WTC11 (cell line): Measurements from ENCODE around the gene DLG5. TPM values are rescaled to one million over a fixed set of nuclear protein-coding genes. Genes with fewer than 3 reads are reported as not detected.

Source experiments
- ATAC-seq: fragments of 200-7000 bp; cut with Tn5 transposase; 2 replicates; pipeline ENCODE4 v1.10.0; 2021; ENCODE audit warnings: mild to moderate bottlenecking, moderate library complexity
- CTCF ChIA-PET: fragments of 300-600 bp; sonication (Branson Sonifier 250); formaldehyde crosslinking; loops from one replicate; lab custom pipeline; 2021; ENCODE audit warnings: antibody characterized with exemption; lab: Charles Lee
- POLR2A ChIA-PET: fragments of 350-600 bp; sonication (Branson Sonifier 250); formaldehyde crosslinking; loops from one replicate; lab custom pipeline; 2021; ENCODE audit warnings: antibody characterized with exemption; lab: Charles Lee
- DNase-seq: peaks from one replicate; pipeline ENCODE4 v3.0.0; 2021; ENCODE audit warnings: low spot score
- H3K27ac Mint-ChIP-seq: 2 replicates; pipeline ENCODE4 v1.8.0; 2021; ENCODE audit warnings: mixed read lengths
- H3K27me3 Mint-ChIP-seq: 2 replicates; pipeline ENCODE4 v1.8.0; 2021; ENCODE audit warnings: low read depth, mild to moderate bottlenecking, moderate library complexity, mixed read lengths
- H3K36me3 Mint-ChIP-seq: 2 replicates; pipeline ENCODE4 v1.8.0; 2021; ENCODE audit warnings: mixed read lengths
- H3K4me1 Mint-ChIP-seq: 2 replicates; pipeline ENCODE4 v1.8.0; 2022; ENCODE audit warnings: mixed read lengths
- H3K4me3 Mint-ChIP-seq: 2 replicates; pipeline ENCODE4 v1.8.0; 2021; ENCODE audit warnings: mild to moderate bottlenecking, moderate library complexity, mixed read lengths
- H3K9me3 Mint-ChIP-seq: 2 replicates; pipeline ENCODE4 v1.8.0; 2021; ENCODE audit warnings: mixed read lengths
- AFF4 ChIP-seq: sonication (generic); formaldehyde crosslinking; IDR thresholded peaks from 2 replicates; pipeline ENCODE4 v1.8.1; 2023; ENCODE audit warnings: mild to moderate bottlenecking, missing genetic modification reagents, borderline replicate concordance
- ATF3 ChIP-seq: sonication (generic); formaldehyde crosslinking; conservative IDR thresholded peaks from 2 replicates; pipeline ENCODE4 v1.8.1; 2022; ENCODE audit warnings: mild to moderate bottlenecking, missing genetic modification reagents
- ATF6 ChIP-seq: sonication (generic); formaldehyde crosslinking; IDR thresholded peaks from 2 replicates; pipeline ENCODE4 v1.8.1; 2023; ENCODE audit warnings: mild to moderate bottlenecking, missing genetic modification reagents
- E2F1 ChIP-seq: sonication (generic); formaldehyde crosslinking; IDR thresholded peaks from 2 replicates; pipeline ENCODE4 v1.8.0; 2022; ENCODE audit warnings: mild to moderate bottlenecking, missing genetic modification reagents
- EMX1 ChIP-seq: fragments of 250-450 bp; sonication (Bioruptor Pico); IDR thresholded peaks from 2 replicates; pipeline ENCODE4 v1.8.0; 2021; ENCODE audit warnings: mild to moderate bottlenecking
- FOXJ3 ChIP-seq: sonication (generic); formaldehyde crosslinking; IDR thresholded peaks from 2 replicates; pipeline ENCODE4 v1.9.0; 2021; ENCODE audit warnings: missing genetic modification reagents, mild to moderate bottlenecking, borderline replicate concordance
- GRHL2 ChIP-seq: fragments of 250-450 bp; sonication (Bioruptor Pico); IDR thresholded peaks from 2 replicates; pipeline ENCODE4 v1.8.0; 2022; ENCODE audit warnings: mild to moderate bottlenecking, moderate library complexity; ENCODE audit not compliant: insufficient replicate concordance, severe bottlenecking
- GTF2I ChIP-seq: fragments of 250-450 bp; sonication (Bioruptor Pico); conservative IDR thresholded peaks from 2 replicates; pipeline ENCODE4 v1.4.0; 2021; ENCODE audit warnings: mild to moderate bottlenecking
- HMGA2 ChIP-seq: fragments of 250-450 bp; sonication (Bioruptor Pico); IDR thresholded peaks from 2 replicates; pipeline ENCODE4 v1.4.0; 2021; ENCODE audit warnings: mild to moderate bottlenecking, moderate library complexity
- JUN ChIP-seq: sonication (generic); formaldehyde crosslinking; IDR thresholded peaks from 2 replicates; pipeline ENCODE4 v1.8.0; 2023; ENCODE audit warnings: mild to moderate bottlenecking, missing genetic modification reagents
- MAX ChIP-seq: sonication (generic); formaldehyde crosslinking; IDR thresholded peaks from 2 replicates; pipeline ENCODE4 v1.8.0; 2022; ENCODE audit warnings: mild to moderate bottlenecking, missing genetic modification reagents
- MXD4 ChIP-seq: fragments of 250-450 bp; sonication (Bioruptor Pico); IDR thresholded peaks from 2 replicates; pipeline ENCODE4 v1.8.0; 2021; ENCODE audit warnings: mild to moderate bottlenecking, moderate library complexity, borderline replicate concordance
- NFE2L1 ChIP-seq: sonication (generic); formaldehyde crosslinking; IDR thresholded peaks from 2 replicates; pipeline ENCODE4 v1.8.1; 2023; ENCODE audit warnings: missing genetic modification reagents
- NR3C1 ChIP-seq: sonication (generic); formaldehyde crosslinking; conservative IDR thresholded peaks from 2 replicates; pipeline ENCODE4 v1.8.1; 2023; ENCODE audit warnings: low read depth, mild to moderate bottlenecking, missing genetic modification reagents
- PRRX2 ChIP-seq: fragments of 250-450 bp; sonication (Bioruptor Pico); IDR thresholded peaks from 2 replicates; pipeline ENCODE4 v1.8.0; 2021; ENCODE audit warnings: mild to moderate bottlenecking
- SP1 ChIP-seq: sonication (generic); formaldehyde crosslinking; conservative IDR thresholded peaks from 2 replicates; pipeline ENCODE4 v1.8.1; 2022; ENCODE audit warnings: missing genetic modification reagents
- TEAD1 ChIP-seq: sonication (generic); formaldehyde crosslinking; IDR thresholded peaks from 2 replicates; pipeline ENCODE4 v1.8.0; 2022; ENCODE audit warnings: mild to moderate bottlenecking, missing genetic modification reagents
- USF2 ChIP-seq: sonication (generic); formaldehyde crosslinking; IDR thresholded peaks from 2 replicates; pipeline ENCODE4 v1.8.1; 2023; ENCODE audit warnings: mild to moderate bottlenecking, missing genetic modification reagents, moderate library complexity
- ZBTB21 ChIP-seq: sonication (generic); formaldehyde crosslinking; IDR thresholded peaks from 2 replicates; pipeline ENCODE4 v1.8.1; 2023; ENCODE audit warnings: mild to moderate bottlenecking, missing genetic modification reagents, borderline replicate concordance
- ZNF121 ChIP-seq: sonication (generic); formaldehyde crosslinking; IDR thresholded peaks from 2 replicates; pipeline ENCODE4 v1.8.0; 2023; ENCODE audit warnings: missing genetic modification reagents
- ZNF138 ChIP-seq: sonication (generic); formaldehyde crosslinking; conservative IDR thresholded peaks from 2 replicates; pipeline ENCODE4 v1.8.1; 2022; ENCODE audit warnings: mild to moderate bottlenecking, moderate library complexity, missing genetic modification reagents
- ZNF263 ChIP-seq: sonication (generic); formaldehyde crosslinking; IDR thresholded peaks from 2 replicates; pipeline ENCODE4 v1.8.1; 2022; ENCODE audit warnings: low read depth, mild to moderate bottlenecking, moderate library complexity, missing genetic modification reagents
- ZNF281 ChIP-seq: sonication (generic); formaldehyde crosslinking; IDR thresholded peaks from 2 replicates; pipeline ENCODE4 v1.8.0; 2023; ENCODE audit warnings: mild to moderate bottlenecking, missing genetic modification reagents
- ZNF317 ChIP-seq: sonication (generic); formaldehyde crosslinking; IDR thresholded peaks from 2 replicates; pipeline ENCODE4 v1.8.1; 2023; ENCODE audit warnings: low read depth, mild to moderate bottlenecking, moderate library complexity, missing genetic modification reagents, borderline replicate concordance
- ZNF423 ChIP-seq: fragments of 250-450 bp; sonication (Bioruptor Pico); IDR thresholded peaks from 2 replicates; pipeline ENCODE4 v2.1.2; 2022; ENCODE audit warnings: mild to moderate bottlenecking, moderate library complexity
- ZNF512 ChIP-seq: sonication (generic); formaldehyde crosslinking; IDR thresholded peaks from 2 replicates; pipeline ENCODE4 v1.8.1; 2022; ENCODE audit warnings: missing genetic modification reagents, borderline replicate concordance
- total RNA-seq: library from RNA; stranded (reverse); gene quantifications from 3 replicates; pipeline ENCODE4 v1.2.3, GENCODE V29; 2021

The DLG5 gene
- total RNA-seq, 1 experiment from 2014 or later: 65.5 TPM

GRCh38 chr10:77949167-77949566, 22.6 kb upstream of the DLG5 start:
- POLR2A ChIA-PET: interaction anchor here (1.7 kb wide), 1 partner anchor 23 kb away, joined by 9 read pairs; the partner anchor contains the start of gene DLG5
- CTCF ChIA-PET: interaction anchor here (0.7 to 2.4 kb wide), 7 partner anchors 11 to 238 kb away, joined by 3 to 23 read pairs (median 7); no protein-coding TSS in a partner anchor
- Mint-ChIP-seq H3K36me3 (peaks cover 21% of the 10 kb centered on the region), H3K4me1 (peaks cover 14% of the 10 kb centered on the region), H3K4me3 (peak overlapping the region; percentile 30), H3K9me3 (peaks cover 18% of the 10 kb centered on the region), H3K27ac (peak overlapping the region; percentile 97), H3K27me3 (0 out of 2 replicates have a peak, but pooled peaks cover 3% of the 10 kb centered on the region)
- ATAC-seq (peak; percentile 98), DNase-seq (peak; percentile 84)
- TF ChIP-seq ZNF138 (no peak), ZNF423 (CRISPR knock-in tag) (no peak), EMX1 (CRISPR knock-in tag) (no peak; the same call in 1 of the 2 replicates), GRHL2 (no peak), PRRX2 (CRISPR knock-in tag) (no peak), ZNF512 (CRISPR knock-in tag) (no peak), ZNF317 (CRISPR knock-in tag) (no peak), MAX (CRISPR knock-in tag) (peak; percentile 67; the same call in 1 of the 2 replicates), ZNF263 (no peak), MXD4 (no peak), ZNF121 (CRISPR knock-in tag) (peak; percentile 97), ATF3 (CRISPR knock-in tag) (no peak), E2F1 (no peak), NFE2L1 (CRISPR knock-in tag) (peak; percentile 82), NR3C1 (CRISPR knock-in tag) (no peak), ZBTB21 (CRISPR knock-in tag) (no peak), ZNF281 (CRISPR knock-in tag) (peak; percentile 60; the same call in 1 of the 2 replicates), FOXJ3 (CRISPR knock-in tag) (no peak), AFF4 (CRISPR knock-in tag) (no peak), GTF2I (CRISPR knock-in tag) (no peak), SP1 (CRISPR knock-in tag) (no peak), TEAD1 (CRISPR knock-in tag) (peak; percentile 74; the same call in 1 of the 2 replicates), ATF6 (no peak), USF2 (CRISPR knock-in tag) (no peak), HMGA2 (CRISPR knock-in tag) (no peak), JUN (no peak)
